ES-I3 (cell line): ENCODE measurements around the gene METTL14.

ENCODE experiments used
- H3K36me3 ChIP-seq: 2 replicates; pipeline ENCODE4 v1.6.1; 2013; ENCODE audit warnings: mild to moderate bottlenecking, low read length, control low read depth, moderate library complexity; ENCODE audit not compliant: insufficient read depth
- H3K4me1 ChIP-seq: 2 replicates; pipeline ENCODE4 v1.6.1; 2013; ENCODE audit warnings: mild to moderate bottlenecking, control low read depth, low read length; ENCODE audit not compliant: insufficient read depth
- H3K9ac ChIP-seq: 2 replicates; pipeline ENCODE4 v1.6.1; 2013; ENCODE audit warnings: low read depth, mild to moderate bottlenecking, low read length, moderate library complexity
- H3K9me3 ChIP-seq: 2 replicates; pipeline ENCODE4 v1.6.1; 2013; ENCODE audit warnings: mild to moderate bottlenecking, low read length, moderate library complexity; ENCODE audit not compliant: control insufficient read depth, insufficient read depth

The METTL14 gene

GRCh38 chr4:118743867-118744266 lies 58.7 kb downstream of the METTL14 start:
- H3K9ac ChIP-seq: no peak overlapping the region
- no peaks in the 10 kb centered on the region for H3K9me3 ChIP-seq
- H3K4me1 ChIP-seq: peaks cover 6% of the 10 kb centered on the region; the same call in 1 of the 2 replicates
- peaks cover 12% of the 10 kb centered on the region; the same call in 1 of the 2 replicates for H3K36me3 ChIP-seq

- Histone ChIP-seq H3K9ac (no peak overlapping the region), H3K9me3 (no peaks in the 10 kb centered on the region), H3K4me1 (0 out of 2 replicates have a peak, but pooled peaks cover 6% of the 10 kb centered on the region), H3K36me3 (peaks cover 10% of the 10 kb centered on the region)
These were observed 60.2 kb downstream of the METTL14 start for GRCh38 chr4:118745357-118745756.

DNA sequence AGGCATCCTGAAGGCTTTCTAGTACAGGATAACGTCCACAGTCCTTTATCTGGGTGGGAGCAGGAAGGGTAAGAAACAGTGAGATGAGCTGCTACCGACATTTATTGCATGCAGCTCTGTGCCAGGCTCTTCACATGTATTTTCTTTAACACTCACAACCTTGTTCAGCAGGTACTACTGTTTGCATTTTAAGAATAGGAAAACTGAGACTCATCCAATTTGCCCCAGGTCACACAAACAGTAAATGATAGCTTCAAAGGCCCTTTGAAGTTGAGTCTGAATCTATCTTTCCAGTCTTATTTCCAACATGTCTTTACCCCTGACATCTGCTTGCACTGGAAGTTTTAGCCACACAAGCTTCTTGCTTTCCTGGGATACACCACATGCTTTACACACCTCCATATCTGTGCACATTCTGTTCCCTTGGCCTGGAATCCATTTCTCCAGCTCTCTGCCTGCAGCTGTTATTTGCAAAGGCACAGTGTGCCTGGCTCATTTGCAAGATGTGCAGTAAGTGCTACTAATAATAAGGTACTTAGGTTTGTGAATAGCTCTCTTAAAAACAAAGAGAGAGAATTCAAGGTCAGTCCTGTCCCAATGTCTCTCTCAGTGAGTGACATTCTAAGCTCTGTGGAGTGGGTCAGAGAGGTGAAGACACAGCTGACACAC lies 61.2 kb downstream of the METTL14 start:
- Histone ChIP-seq H3K36me3 (peaks cover 12% of the 10 kb centered on the region), H3K4me1 (0 out of 2 replicates have a peak, but pooled peaks cover 6% of the 10 kb centered on the region), H3K9me3 (no peaks in the 10 kb centered on the region), H3K9ac (no peak overlapping the region)

- H3K9me3 ChIP-seq: no peaks in the 10 kb centered on the region
- H3K9ac ChIP-seq: no peak overlapping the region
- peaks cover 11% of the 10 kb centered on the region for H3K36me3 ChIP-seq
- 0 out of 2 replicates have a peak, but pooled peaks cover 6% of the 10 kb centered on the region for H3K4me1 ChIP-seq
These were observed 64.3 kb downstream of the METTL14 start for GRCh38 chr4:118749347-118749988.

DNA sequence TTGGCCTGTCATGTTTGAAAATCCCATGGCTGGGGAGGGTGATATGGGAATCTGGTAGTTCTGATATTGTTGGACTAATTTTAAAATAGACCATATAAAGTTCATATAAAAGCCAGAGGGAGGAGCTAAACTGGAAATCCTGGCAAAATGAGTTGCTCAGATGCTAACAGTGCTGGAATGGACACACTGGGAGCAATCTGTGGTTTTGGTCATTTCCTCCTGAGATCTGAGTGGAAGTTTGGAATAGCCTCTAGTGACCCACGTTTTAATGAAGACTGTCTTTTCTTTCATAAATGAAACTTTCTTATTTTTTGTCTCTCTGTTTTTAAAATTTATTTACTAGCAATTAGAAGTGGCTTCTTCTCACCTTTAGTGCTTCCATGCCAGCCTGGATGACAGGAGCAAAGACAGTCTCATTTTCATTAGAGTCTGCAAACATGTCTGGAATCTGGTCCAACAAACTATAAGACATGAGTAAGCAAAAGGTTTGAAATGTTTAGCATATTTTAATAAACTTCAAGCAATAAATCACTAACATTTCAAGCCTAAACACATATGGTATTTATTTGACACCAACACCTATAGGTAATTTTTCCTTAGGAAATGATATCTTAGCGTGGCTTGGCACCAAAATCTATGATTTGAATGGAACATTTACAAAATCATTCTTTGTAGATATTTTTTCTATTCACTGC lies 66.6 kb downstream of the METTL14 start:
- Histone ChIP-seq H3K9ac (no peak overlapping the region), H3K9me3 (no peaks in the 10 kb centered on the region), H3K4me1 (0 out of 2 replicates have a peak, but pooled peaks cover under 1% of the 10 kb centered on the region), H3K36me3 (peaks cover 8% of the 10 kb centered on the region)

DNA sequence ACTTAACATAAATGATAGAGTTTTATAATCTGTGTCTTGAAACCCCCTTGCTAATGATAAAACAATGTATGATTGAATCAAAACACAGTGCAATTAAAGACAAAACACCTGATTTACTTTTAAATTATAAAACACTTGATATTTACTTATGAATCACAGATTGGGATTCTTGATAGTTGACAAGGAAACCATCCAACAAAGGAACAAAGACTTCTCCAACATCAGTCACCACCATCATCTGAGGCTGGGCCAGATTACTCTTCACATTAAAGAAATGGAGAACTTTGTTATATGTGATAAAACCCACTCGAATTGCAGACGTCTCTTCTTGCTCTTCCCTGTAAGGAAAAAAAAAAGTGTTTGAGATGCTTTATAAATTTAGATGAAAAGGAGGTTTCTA lies 67.4 kb downstream of the METTL14 start:
- Histone ChIP-seq H3K4me1 (no peaks in the 10 kb centered on the region), H3K36me3 (peaks cover 8% of the 10 kb centered on the region), H3K9me3 (no peaks in the 10 kb centered on the region), H3K9ac (no peak overlapping the region)

DNA sequence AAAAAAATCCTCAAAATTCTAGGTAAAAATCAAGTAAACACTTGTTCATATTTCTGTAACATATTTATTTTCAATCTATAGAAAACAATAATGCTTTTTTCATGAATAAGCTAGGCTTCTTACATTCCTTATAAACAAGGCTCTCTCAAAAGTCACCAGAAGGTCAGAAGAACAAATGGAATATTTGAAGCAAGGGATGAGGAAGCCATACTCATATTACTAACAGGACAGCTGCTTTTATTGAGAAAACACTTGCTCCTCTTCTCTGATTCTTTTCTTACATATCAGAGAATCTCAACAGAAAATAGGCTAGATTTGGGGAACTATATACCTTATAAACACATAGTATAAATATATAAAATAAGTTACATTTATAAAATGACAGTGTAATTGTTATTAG lies 67.9 kb downstream of the METTL14 start:
- H3K9ac ChIP-seq: no peak overlapping the region
- no peaks in the 10 kb centered on the region for H3K9me3 ChIP-seq
- H3K4me1 ChIP-seq: no peaks in the 10 kb centered on the region
- peaks cover 8% of the 10 kb centered on the region for H3K36me3 ChIP-seq

GRCh38 chr4:118753685-118754084 lies 68.5 kb downstream of the METTL14 start:
- Histone ChIP-seq H3K4me1 (no peaks in the 10 kb centered on the region), H3K9ac (no peak overlapping the region), H3K36me3 (peaks cover 8% of the 10 kb centered on the region), H3K9me3 (no peaks in the 10 kb centered on the region)

GRCh38 chr4:118754890-118755289 lies 69.7 kb downstream of the METTL14 start:
- no peaks in the 10 kb centered on the region for H3K4me1 ChIP-seq
- no peaks in the 10 kb centered on the region for H3K9me3 ChIP-seq
- peaks cover 8% of the 10 kb centered on the region for H3K36me3 ChIP-seq
- no peak overlapping the region for H3K9ac ChIP-seq

DNA sequence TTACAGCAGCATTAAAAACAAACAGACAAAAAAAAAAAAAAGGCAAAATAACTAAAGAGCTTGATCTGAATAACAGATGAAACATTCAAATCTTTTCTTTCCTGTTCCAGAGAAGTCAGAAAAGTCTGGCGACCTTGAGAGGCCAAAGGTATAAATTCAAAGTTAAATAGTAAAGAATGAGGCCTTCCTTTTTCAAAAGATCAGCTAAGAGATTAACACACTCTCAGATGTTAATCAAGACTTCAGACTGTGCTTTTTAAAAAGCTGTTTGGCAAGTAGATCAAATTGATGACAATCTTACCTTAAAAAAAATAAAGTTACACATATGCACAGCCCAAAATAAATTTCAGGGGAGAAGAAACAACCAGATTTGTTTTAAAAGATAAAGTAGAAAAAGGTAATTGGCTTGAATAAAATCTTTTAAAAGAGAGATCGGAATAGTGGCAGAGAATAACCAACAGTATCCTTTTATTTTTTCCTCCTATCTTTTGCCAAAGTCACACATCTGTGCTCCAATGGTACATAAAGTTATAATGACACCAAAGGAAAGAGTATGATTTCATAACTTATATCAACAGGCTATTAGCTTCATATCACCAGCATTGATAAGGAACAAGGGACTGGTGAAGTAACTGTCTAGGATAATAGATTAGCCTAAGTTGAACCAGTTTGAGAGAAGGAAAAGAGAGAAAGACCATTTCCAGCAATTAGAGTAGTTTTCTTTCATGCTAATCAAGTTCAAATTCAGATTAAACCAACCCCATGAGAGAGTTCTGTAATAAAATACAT lies 70.4 kb downstream of the METTL14 start:
- Histone ChIP-seq H3K9me3 (no peaks in the 10 kb centered on the region), H3K9ac (no peak overlapping the region), H3K36me3 (peaks cover 8% of the 10 kb centered on the region; the same call in 1 of the 2 replicates), H3K4me1 (no peaks in the 10 kb centered on the region)

- no peaks in the 10 kb centered on the region for H3K4me1 ChIP-seq
- H3K9me3 ChIP-seq: no peaks in the 10 kb centered on the region
- no peak overlapping the region for H3K9ac ChIP-seq
- peaks cover 5% of the 10 kb centered on the region; the same call in 1 of the 2 replicates for H3K36me3 ChIP-seq
These were observed 71.2 kb downstream of the METTL14 start for GRCh38 chr4:118756429-118756828.

DNA sequence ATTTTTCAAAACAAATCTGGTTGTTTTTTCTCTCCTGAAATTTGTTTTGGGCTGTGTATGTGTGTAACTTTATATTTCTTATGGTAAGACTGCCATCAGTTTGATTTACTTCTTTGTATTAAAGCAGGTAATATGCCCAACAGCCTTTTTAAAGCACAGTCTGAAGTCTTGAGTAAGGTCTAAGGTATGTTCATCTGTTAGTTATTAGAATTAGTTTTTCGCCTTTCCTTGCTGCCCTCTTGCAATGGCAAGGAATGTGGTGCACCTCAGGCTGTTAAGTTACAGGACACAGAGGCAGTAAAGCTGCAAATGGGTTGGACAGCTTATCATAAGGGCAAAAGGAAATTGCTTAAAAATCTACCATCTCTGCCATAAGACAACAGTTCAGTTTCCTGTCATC lies 71.8 kb downstream of the METTL14 start:
- H3K9ac ChIP-seq: no peak overlapping the region
- H3K4me1 ChIP-seq: no peaks in the 10 kb centered on the region
- H3K36me3 ChIP-seq: peaks cover under 1% of the 10 kb centered on the region; the same call in 1 of the 2 replicates
- H3K9me3 ChIP-seq: no peaks in the 10 kb centered on the region

- H3K9me3 ChIP-seq: no peaks in the 10 kb centered on the region
- no peaks in the 10 kb centered on the region for H3K4me1 ChIP-seq
- no peak overlapping the region for H3K9ac ChIP-seq
- H3K36me3 ChIP-seq: no peaks in the 10 kb centered on the region; the same call in 1 of the 2 replicates
These were observed 72.6 kb downstream of the METTL14 start for GRCh38 chr4:118757761-118758251.

GRCh38 chr4:118758293-118758692 lies 73.1 kb downstream of the METTL14 start:
- Histone ChIP-seq H3K4me1 (no peaks in the 10 kb centered on the region), H3K9me3 (no peaks in the 10 kb centered on the region), H3K36me3 (no peaks in the 10 kb centered on the region; the same call in 1 of the 2 replicates), H3K9ac (no peak overlapping the region)
